Measurements from ENCODE around the gene PCBP1.

GRCh38 chr2:70132244-70133126, 45.2 kb downstream of the PCBP1 start:
- TF ChIP-seq EP300 (IDR thresholded peaks at IDR 0.05; ENCODE audit: borderline replicate concordance), result no peak
- TF ChIP-seq TAF1 (IDR thresholded peaks at IDR 0.05; ENCODE audit: low read depth), result no peak
- no peak for TF ChIP-seq REST (IDR thresholded peaks at IDR 0.05; ENCODE audit: low read depth)
- no peak for TF ChIP-seq RAD21 (IDR thresholded peaks at IDR 0.05; ENCODE audit: low read depth)
- TF ChIP-seq, protein P1, sequence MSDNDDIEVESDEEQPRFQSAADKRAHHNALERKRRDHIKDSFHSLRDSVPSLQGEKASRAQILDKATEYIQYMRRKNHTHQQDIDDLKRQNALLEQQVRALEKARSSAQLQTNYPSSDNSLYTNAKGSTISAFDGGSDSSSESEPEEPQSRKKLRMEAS (IDR thresholded peaks at IDR 0.05), result no peak
- no peak for TF ChIP-seq TEAD4 (IDR thresholded peaks at IDR 0.05)
- TF ChIP-seq EGR1 (IDR thresholded peaks at IDR 0.05), result no peak
- TF ChIP-seq ZBTB7A (IDR thresholded peaks at IDR 0.05; ENCODE audit: low read depth), result no peak
